Measurements from ENCODE around the gene TMEM225.

Gene TMEM225

GRCh38 chr11:123885570-123885969, at the start of gene TMEM225:
TMEM225 (minus strand) TSS chr11:123885670; CDS start chr11:123885425, 245 bp downstream.
- H3K36me3 ChIP-seq (ENCODE audit: insufficient read depth, low read length), result no peaks in the 10 kb centered on the region
- no peaks in the 10 kb centered on the region for H3K9me3 ChIP-seq (ENCODE audit: low read length)
- H3K9ac ChIP-seq (ENCODE audit: low read length), result no peak within 1 kb of the TSS
- no peaks in the 10 kb centered on the region for H3K27me3 ChIP-seq (ENCODE audit: insufficient read depth, low read length)
- H4K20me1 ChIP-seq (ENCODE audit: insufficient read depth, low read length), result no peaks in the 10 kb centered on the region
- H3K9me2 ChIP-seq (ENCODE audit: low read depth, low read length), result no peaks in the 10 kb centered on the region
- no peaks in the 10 kb centered on the region for H3K79me2 ChIP-seq (ENCODE audit: insufficient read depth, low read length)
- no peak within 1 kb of the TSS for H3K27ac ChIP-seq (ENCODE audit: low read depth, low read length, poor library complexity, severe bottlenecking)
- no peak within 1 kb of the TSS for H3K4me3 ChIP-seq (ENCODE audit: low read depth, low read length, poor library complexity, severe bottlenecking)
- H2AFZ ChIP-seq (ENCODE audit: low read length), result no peak within 1 kb of the TSS
- H3K4me2 ChIP-seq (ENCODE audit: low read length), result no peak within 1 kb of the TSS
- no peaks in the 10 kb centered on the region for H3F3A ChIP-seq (ENCODE audit: insufficient read depth, low read length)
- TF ChIP-seq EZH2 (IDR thresholded peaks at IDR 0.05; ENCODE audit: borderline replicate concordance, low read length) (no peak), CTCF (IDR thresholded peaks at IDR 0.05; ENCODE audit: low read length) (no peak)
- H3K4me1 ChIP-seq (ENCODE audit: insufficient read depth, low read length, severe bottlenecking), result no peaks in the 10 kb centered on the region

GRCh38 chr11:123924027-123924426, 38.6 kb upstream of the TMEM225 start:
- H2AFZ ChIP-seq (ENCODE audit: low read length), result no peak overlapping the region
- no peaks in the 10 kb centered on the region for H3K4me1 ChIP-seq (ENCODE audit: insufficient read depth, low read length, severe bottlenecking)
- no peak for TF ChIP-seq CTCF (IDR thresholded peaks at IDR 0.05; ENCODE audit: low read length)
- TF ChIP-seq EZH2 (IDR thresholded peaks at IDR 0.05; ENCODE audit: borderline replicate concordance, low read length), result no peak
- H4K20me1 ChIP-seq (ENCODE audit: insufficient read depth, low read length), result no peaks in the 10 kb centered on the region
- H3K27ac ChIP-seq (ENCODE audit: low read depth, low read length, poor library complexity, severe bottlenecking), result no peak overlapping the region
- H3K79me2 ChIP-seq (ENCODE audit: insufficient read depth, low read length), result no peaks in the 10 kb centered on the region
- no peak overlapping the region for H3K9ac ChIP-seq (ENCODE audit: low read length)
- no peak overlapping the region for H3K4me3 ChIP-seq (ENCODE audit: low read depth, low read length, poor library complexity, severe bottlenecking)
- H3K4me2 ChIP-seq (ENCODE audit: low read length), result no peak overlapping the region
- H3K9me2 ChIP-seq (ENCODE audit: low read depth, low read length), result no peaks in the 10 kb centered on the region
- no peaks in the 10 kb centered on the region for H3K27me3 ChIP-seq (ENCODE audit: insufficient read depth, low read length)
- no peaks in the 10 kb centered on the region for H3K36me3 ChIP-seq (ENCODE audit: insufficient read depth, low read length)
- H3K9me3 ChIP-seq (ENCODE audit: low read length), result no peaks in the 10 kb centered on the region
- no peaks in the 10 kb centered on the region for H3F3A ChIP-seq (ENCODE audit: insufficient read depth, low read length)

GRCh38 chr11:123920943-123921342, 35.5 kb upstream of the TMEM225 start:
- H3K9ac ChIP-seq (ENCODE audit: low read length), result no peak overlapping the region
- H3K27ac ChIP-seq (ENCODE audit: low read depth, low read length, poor library complexity, severe bottlenecking), result no peak overlapping the region
- H3K4me1 ChIP-seq (ENCODE audit: insufficient read depth, low read length, severe bottlenecking), result no peaks in the 10 kb centered on the region
- no peak overlapping the region for H3K4me3 ChIP-seq (ENCODE audit: low read depth, low read length, poor library complexity, severe bottlenecking)
- H3F3A ChIP-seq (ENCODE audit: insufficient read depth, low read length), result no peaks in the 10 kb centered on the region
- H4K20me1 ChIP-seq (ENCODE audit: insufficient read depth, low read length), result no peaks in the 10 kb centered on the region
- no peaks in the 10 kb centered on the region for H3K79me2 ChIP-seq (ENCODE audit: insufficient read depth, low read length)
- H3K4me2 ChIP-seq (ENCODE audit: low read length), result no peak overlapping the region
- H3K27me3 ChIP-seq (ENCODE audit: insufficient read depth, low read length), result no peaks in the 10 kb centered on the region
- no peaks in the 10 kb centered on the region for H3K9me2 ChIP-seq (ENCODE audit: low read depth, low read length)
- TF ChIP-seq EZH2 (IDR thresholded peaks at IDR 0.05; ENCODE audit: borderline replicate concordance, low read length) (no peak), CTCF (IDR thresholded peaks at IDR 0.05; ENCODE audit: low read length) (no peak)
- H3K9me3 ChIP-seq (ENCODE audit: low read length), result no peaks in the 10 kb centered on the region
- H2AFZ ChIP-seq (ENCODE audit: low read length), result no peak overlapping the region
- H3K36me3 ChIP-seq (ENCODE audit: insufficient read depth, low read length), result no peaks in the 10 kb centered on the region
